HL-60 (cell line): Measurements from ENCODE around the gene HEYL.

Experiments
- DNase-seq, 2 experiments: peaks; one replicate each; pipeline ENCODE4 v3.0.0-alpha.2; 2010 to 2020; ENCODE audit warnings: low read depth in 1 of 2, low spot score in 1 of 2
- H3K27ac ChIP-seq: fragments of 250-450 bp; sonication (Bioruptor Pico); replicated peaks from 2 replicates; pipeline ENCODE4 v1.5.1; 2020; ENCODE audit warnings: mild to moderate bottlenecking, moderate library complexity
- H3K27me3 ChIP-seq: fragments of 250-450 bp; sonication (Bioruptor Pico); 2 replicates; pipeline ENCODE4 v1.5.1; 2021; ENCODE audit warnings: mild to moderate bottlenecking, moderate library complexity; ENCODE audit not compliant: insufficient read depth, poor library complexity, severe bottlenecking
- H3K4me3 ChIP-seq: replicated peaks from 2 replicates; pipeline ENCODE4 v1.5.1; 2011; ENCODE audit warnings: mild to moderate bottlenecking, control low read depth, low read length; ENCODE audit not compliant: insufficient read depth
- CTCF ChIP-seq: IDR thresholded peaks from one replicate; pipeline ENCODE4 v1.5.1; 2011; ENCODE audit warnings: low read length, control low read depth, inconsistent platforms; ENCODE audit not compliant: insufficient read depth
- GABPA ChIP-seq: IDR thresholded peaks from 2 replicates; pipeline ENCODE4 v1.6.1; 2012; ENCODE audit warnings: low read depth
- POLR2AphosphoS5 ChIP-seq: IDR thresholded peaks from 2 replicates; pipeline ENCODE4 v1.6.1; 2012; ENCODE audit warnings: low read depth
- REST ChIP-seq: IDR thresholded peaks from 2 replicates; pipeline ENCODE4 v1.6.1; 2012; ENCODE audit warnings: low read depth; ENCODE audit not compliant: insufficient replicate concordance
- SPI1 ChIP-seq: IDR thresholded peaks from 2 replicates; pipeline ENCODE4 v1.6.1; 2012; ENCODE audit warnings: low read depth, mild to moderate bottlenecking, borderline replicate concordance

HEYL gene

GRCh38 chr1:39593386-39593785, 46.1 kb downstream of the HEYL start:
- TF ChIP-seq GABPA (no peak), SPI1 (no peak), CTCF (no peak), REST (no peak), POLR2AphosphoS5 (no peak)
- no peak overlapping the region for H3K27ac ChIP-seq
- DNase-seq = no peak

GRCh38 chr1:39592069-39592468, 47.4 kb downstream of the HEYL start:
- H3K27me3 ChIP-seq = no peaks in the 10 kb centered on the region
- TF ChIP-seq POLR2AphosphoS5 (no peak), GABPA (no peak), REST (no peak), SPI1 (no peak), CTCF (no peak)
- DNase-seq = no peak
- no peak overlapping the region for H3K27ac ChIP-seq
- H3K4me3 ChIP-seq = no peak overlapping the region

More at GRCh38 chr1:39593386-39593785, 46.1 kb downstream of the HEYL start:
- H3K4me3 ChIP-seq = no peak overlapping the region
- H3K27me3 ChIP-seq = no peaks in the 10 kb centered on the region

GRCh38 chr1:39590546-39590945, 48.9 kb downstream of the HEYL start:
- Histone ChIP-seq H3K27ac (no peak overlapping the region), H3K4me3 (no peak overlapping the region), H3K27me3 (no peaks in the 10 kb centered on the region)
- TF ChIP-seq SPI1 (no peak), POLR2AphosphoS5 (no peak), CTCF (no peak), GABPA (no peak)
- no peak for DNase-seq

GRCh38 chr1:39585933-39586332, 53.5 kb downstream of the HEYL start:
- Histone ChIP-seq H3K27me3 (no peaks in the 10 kb centered on the region), H3K27ac (no peak overlapping the region), H3K4me3 (no peak overlapping the region)
- no peak for DNase-seq
- TF ChIP-seq REST = no peak
- TF ChIP-seq GABPA = no peak
- no peak for TF ChIP-seq SPI1
- no peak for TF ChIP-seq CTCF
- TF ChIP-seq POLR2AphosphoS5 = no peak
